GM23338 (cell line): ENCODE data around the gene ATP9B. TPM values are rescaled to one million over a fixed set of nuclear protein-coding genes. Genes with fewer than 3 reads are reported as not detected.

ENCODE experiments used
- ATAC-seq: fragments of 200-7000 bp; cut with Tn5 transposase; 3 replicates; pipeline ENCODE4 v1.9.1; 2020
- DNase-seq: peaks from one replicate; pipeline ENCODE4 v3.0.0-alpha.2; 2015; ENCODE audit warnings: low spot score
- H2AFZ ChIP-seq: fragments of 200-600 bp; sonication (generic); 2 replicates; pipeline ENCODE4 v1.8.0; 2016; ENCODE audit warnings: antibody characterized with exemption, mild to moderate bottlenecking, moderate library complexity
- H3F3A ChIP-seq: fragments of 200-600 bp; sonication (generic); replicated peaks from 2 replicates; pipeline ENCODE4 v1.8.0; 2017; ENCODE audit warnings: antibody characterized with exemption, mixed run types, low read depth
- H3K27ac ChIP-seq: fragments of 200-600 bp; sonication (generic); 2 replicates; pipeline ENCODE4 v1.6.1; 2016; ENCODE audit warnings: low read depth
- H3K27me3 ChIP-seq: fragments of 200-600 bp; sonication (generic); 2 replicates; pipeline ENCODE4 v1.8.0; 2016; ENCODE audit warnings: mild to moderate bottlenecking, mixed run types, moderate library complexity; ENCODE audit not compliant: insufficient read depth
- H3K36me3 ChIP-seq: fragments of 200-600 bp; sonication (generic); 2 replicates; pipeline ENCODE4 v1.8.0; 2016; ENCODE audit warnings: mild to moderate bottlenecking; ENCODE audit not compliant: insufficient read depth
- H3K4me1 ChIP-seq: fragments of 200-600 bp; sonication (generic); 2 replicates; pipeline ENCODE4 v1.8.0; 2016; ENCODE audit warnings: mild to moderate bottlenecking, moderate library complexity; ENCODE audit not compliant: insufficient read depth
- H3K4me2 ChIP-seq: fragments of 200-600 bp; sonication (generic); 2 replicates; pipeline ENCODE4 v1.7.1; 2017; ENCODE audit warnings: mixed run types
- H3K4me3 ChIP-seq: fragments of 200-600 bp; sonication (generic); 2 replicates; pipeline ENCODE4 v1.6.1; 2016; ENCODE audit warnings: mixed run types
- H3K79me2 ChIP-seq: fragments of 200-600 bp; sonication (generic); replicated peaks from 2 replicates; pipeline ENCODE4 v1.8.0; 2017; ENCODE audit warnings: mild to moderate bottlenecking; ENCODE audit not compliant: insufficient read depth
- H3K9me2 ChIP-seq: fragments of 200-600 bp; sonication (generic); 2 replicates; pipeline ENCODE4 v1.8.0; 2017; ENCODE audit not compliant: insufficient read depth
- H4K20me1 ChIP-seq: fragments of 200-600 bp; sonication (generic); replicated peaks from 2 replicates; pipeline ENCODE4 v1.8.0; 2017; ENCODE audit warnings: mild to moderate bottlenecking; ENCODE audit not compliant: insufficient read depth
- H3K27ac Mint-ChIP-seq: 2 replicates; pipeline ENCODE4 v1.8.0; 2020; ENCODE audit warnings: inconsistent platforms, mild to moderate bottlenecking, moderate library complexity, mixed read lengths
- H3K27me3 Mint-ChIP-seq: 3 replicates; pipeline ENCODE4 v1.8.0; 2022; ENCODE audit warnings: low read depth, mild to moderate bottlenecking, moderate library complexity, mixed read lengths, inconsistent platforms; ENCODE audit not compliant: insufficient read depth, poor library complexity
- H3K36me3 Mint-ChIP-seq: 3 replicates; pipeline ENCODE4 v1.8.0; 2021; ENCODE audit warnings: low read depth, mild to moderate bottlenecking, inconsistent platforms, moderate library complexity, mixed read lengths
- H3K4me1 Mint-ChIP-seq: 3 replicates; pipeline ENCODE4 v1.8.0; 2020; ENCODE audit warnings: mild to moderate bottlenecking, inconsistent platforms, mixed read lengths
- H3K4me3 Mint-ChIP-seq: 3 replicates; pipeline ENCODE4 v1.8.0; 2021; ENCODE audit warnings: moderate library complexity, mild to moderate bottlenecking, inconsistent platforms, mixed read lengths
- H3K9me3 Mint-ChIP-seq: 3 replicates; pipeline ENCODE4 v1.8.0; 2020; ENCODE audit warnings: moderate library complexity, mild to moderate bottlenecking, inconsistent platforms, mixed read lengths
- CREB1 ChIP-seq: fragments of 250-450 bp; sonication (Bioruptor Pico); IDR thresholded peaks from 2 replicates; pipeline ENCODE4 v1.5.0; 2020; ENCODE audit warnings: low read depth, mild to moderate bottlenecking, moderate library complexity
- CTCF ChIP-seq, 2 experiments: fragments of 200-600 bp in 1 of 2; sonication (generic) in 1 of 2; conservative IDR thresholded peaks; 2 replicates each; pipeline versions ENCODE4 v1.5.1 to v1.6.1; 2016 to 2017; ENCODE audit warnings: antibody characterized with exemption in 2 of 2, low read depth in 2 of 2, mild to moderate bottlenecking in 2 of 2, moderate library complexity in 1 of 2
- ETS1 ChIP-seq: IDR thresholded peaks from 2 replicates; pipeline ENCODE4 v1.6.1; 2016; ENCODE audit warnings: antibody characterized with exemption
- EZH2 ChIP-seq: fragments of 200-600 bp; sonication (generic); IDR thresholded peaks from one replicate; pipeline ENCODE4 v1.8.0; 2017; ENCODE audit warnings: antibody characterized with exemption, mild to moderate bottlenecking, low read depth; ENCODE audit not compliant: unreplicated experiment
- EZH2phosphoT487 ChIP-seq: fragments of 200-600 bp; sonication (generic); IDR thresholded peaks from one replicate; pipeline ENCODE4 v1.8.1; 2018; ENCODE audit warnings: antibody characterized with exemption; ENCODE audit not compliant: unreplicated experiment
- JUNB ChIP-seq: IDR thresholded peaks from one replicate; pipeline ENCODE4 v1.6.1; 2016; ENCODE audit warnings: antibody characterized with exemption; ENCODE audit not compliant: unreplicated experiment
- NANOG ChIP-seq: IDR thresholded peaks from 2 replicates; pipeline ENCODE4 v1.6.1; 2016; ENCODE audit warnings: antibody characterized with exemption, borderline replicate concordance
- POLR2AphosphoS5 ChIP-seq: IDR thresholded peaks from 2 replicates; pipeline ENCODE4 v1.6.1; 2016; ENCODE audit warnings: antibody characterized with exemption, low read depth
- REST ChIP-seq: IDR thresholded peaks from one replicate; pipeline ENCODE4 v1.6.1; 2018; ENCODE audit warnings: antibody characterized with exemption; ENCODE audit not compliant: unreplicated experiment
- STAT1 ChIP-seq: IDR thresholded peaks from one replicate; pipeline ENCODE4 v1.6.1; 2016; ENCODE audit warnings: antibody characterized with exemption; ENCODE audit not compliant: unreplicated experiment
- ZNF114 ChIP-seq: fragments of 250-450 bp; sonication (Bioruptor Pico); IDR thresholded peaks from 2 replicates; pipeline ENCODE4 v1.5.0; 2020; ENCODE audit warnings: mild to moderate bottlenecking, moderate library complexity
- ZNF331 ChIP-seq: fragments of 250-450 bp; sonication (Bioruptor Pico); IDR thresholded peaks from 2 replicates; pipeline ENCODE4 v1.5.0; 2020; ENCODE audit warnings: low read depth, mild to moderate bottlenecking, moderate library complexity
- polyA plus RNA-seq: library from polyadenylated mRNA; unstranded; fragments of >200 nt; fragmentation: Nextera tagmentation; extraction: Ambion mirVana; gene quantifications from 2 replicates; pipeline ENCODE4 v1.2.1, GENCODE V29; 2016
- total RNA-seq: library from RNA; depleted of rRNA; stranded (reverse); fragments of >200 nt; shearing (Covaris generic); gene quantifications from 2 replicates; pipeline ENCODE4 v1.2.3, GENCODE V29; 2014

The ATP9B gene
- total and polyA plus RNA-seq, 2 experiments from 2014 or later: 14.2 to 25.6 TPM

GRCh38 chr18:79300413-79300812 lies 231.2 kb downstream of the ATP9B start (continued):
- no peak for TF ChIP-seq CTCF (conservative IDR thresholded peaks at IDR 0.05; ENCODE audit: low read depth in 2 of 2)
- no peak for TF ChIP-seq EZH2

GRCh38 chr18:79302120-79302519 lies 232.9 kb downstream of the ATP9B start:
- Mint-ChIP-seq H3K36me3 (peaks cover 3% of the 10 kb centered on the region; the same call in 2 of the 3 replicates), H3K4me3 (no peak overlapping the region), H3K27ac (no peak overlapping the region)
- TF ChIP-seq ZNF331 (CRISPR knock-in tag) (no peak), CTCF (conservative IDR thresholded peaks at IDR 0.05; ENCODE audit: low read depth in 2 of 2) (no peak), CREB1 (CRISPR knock-in tag) (no peak), POLR2AphosphoS5 (no peak), EZH2phosphoT487 (no peak), STAT1 (no peak), EZH2 (no peak), REST (no peak), ETS1 (no peak), JUNB (no peak), NANOG (no peak), ZNF114 (CRISPR knock-in tag) (no peak)

More at GRCh38 chr18:79302120-79302519, 232.9 kb downstream of the ATP9B start:
- Histone ChIP-seq H3K4me2 (no peak overlapping the region), H4K20me1 (no peaks in the 10 kb centered on the region; the same call in 1 of the 2 replicates), H2AFZ (no peak overlapping the region), H3K4me1 (no peaks in the 10 kb centered on the region), H3K36me3 (no peaks in the 10 kb centered on the region), H3K9me2 (no peaks in the 10 kb centered on the region), H3F3A (no peaks in the 10 kb centered on the region), H3K79me2 (no peaks in the 10 kb centered on the region), H3K27ac (no peak overlapping the region), H3K27me3 (no peaks in the 10 kb centered on the region), H3K4me3 (no peak overlapping the region)
- Mint-ChIP-seq H3K4me1 (peaks cover 5% of the 10 kb centered on the region), H3K9me3 (no peaks in the 10 kb centered on the region), H3K27me3 (peaks cover 6% of the 10 kb centered on the region)
- no peak for DNase-seq
- no peak for ATAC-seq
